Activated CD4-positive, CD25-positive, alpha-beta regulatory T cell treated with anti-CD3 and anti-CD28 coated beads, Interleukin-2, amount 50 U/mL, for 72 hours (primary cell): ENCODE data around the gene UBXN1.

ENCODE experiments used
- DNase-seq: peaks from one replicate; pipeline ENCODE4 v3.0.0; 2021

Gene UBXN1

DNA sequence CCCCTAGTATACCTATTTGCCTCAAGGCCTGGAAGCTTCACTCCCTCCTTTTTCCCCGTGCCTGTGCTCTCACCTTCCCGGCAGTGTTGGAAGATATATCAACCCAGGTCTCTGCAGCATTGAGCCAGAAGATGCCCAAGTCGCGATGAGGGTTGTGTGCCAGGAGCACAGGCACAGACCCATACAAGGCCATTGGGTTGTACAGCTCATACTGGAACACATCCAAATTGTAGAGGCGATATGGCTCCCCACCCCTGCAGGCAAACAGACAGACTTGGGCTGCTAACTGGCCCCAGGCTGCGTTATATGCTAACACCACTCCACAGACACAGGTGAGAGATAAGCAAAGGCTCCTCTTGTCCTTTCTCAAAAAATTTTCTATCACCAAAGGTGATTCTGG is 46.4 kb downstream of the UBXN1 start:
- DNase-seq = no peak

DNA sequence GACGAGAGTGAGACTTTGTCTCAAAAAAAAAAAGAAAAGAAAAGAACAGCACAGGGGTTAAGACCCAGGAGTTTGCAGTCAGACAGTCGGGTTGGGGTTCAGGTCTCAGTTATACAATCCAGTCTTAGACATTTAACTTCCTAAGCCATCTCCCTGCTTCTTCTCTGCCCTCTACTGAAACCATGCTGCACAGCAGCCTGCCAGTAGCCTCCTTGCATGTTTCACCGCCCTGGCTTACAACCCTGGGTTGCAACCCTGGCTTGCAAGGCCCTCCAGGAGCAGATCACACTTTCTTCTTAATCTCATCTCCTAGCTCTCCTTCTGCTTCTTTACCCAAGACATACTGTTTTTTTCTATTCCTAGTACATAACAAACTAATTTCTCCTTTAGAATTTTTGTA is 51.2 kb downstream of the UBXN1 start:
- no peak for DNase-seq
